ENCODE results near the gene KRT1. TPM values are rescaled to one million over a fixed set of nuclear protein-coding genes. Genes with fewer than 3 reads are reported as not detected.

The KRT1 gene
- total and polyA plus RNA-seq, 2 donors (not counting 1 experiment from before 2014, with no cell fraction given): not detected

DNA sequence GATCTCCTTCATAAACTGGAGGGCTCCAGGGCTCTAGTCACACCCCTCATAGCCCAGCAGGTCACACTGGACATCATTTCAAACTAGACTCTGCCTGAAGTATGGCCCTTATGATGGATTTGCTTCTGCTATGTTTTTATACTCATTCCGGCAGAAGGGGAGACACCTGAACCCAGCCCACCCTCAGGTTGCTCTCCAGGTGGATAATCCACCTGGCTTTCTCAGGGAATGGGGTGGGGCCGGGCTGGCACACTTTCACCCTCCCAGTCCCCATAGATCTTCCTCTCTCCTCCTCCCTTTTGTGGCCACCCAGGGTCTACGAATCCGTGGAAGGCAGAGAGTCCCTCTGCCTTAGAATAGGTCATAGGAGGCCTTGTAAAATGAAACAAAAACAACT lies 52.1 kb downstream of the KRT1 start:
- no peak for TF ChIP-seq EZH2 (IDR thresholded peaks at IDR 0.05; ENCODE audit: low read length, missing control alignments)
- TF ChIP-seq, protein P1, sequence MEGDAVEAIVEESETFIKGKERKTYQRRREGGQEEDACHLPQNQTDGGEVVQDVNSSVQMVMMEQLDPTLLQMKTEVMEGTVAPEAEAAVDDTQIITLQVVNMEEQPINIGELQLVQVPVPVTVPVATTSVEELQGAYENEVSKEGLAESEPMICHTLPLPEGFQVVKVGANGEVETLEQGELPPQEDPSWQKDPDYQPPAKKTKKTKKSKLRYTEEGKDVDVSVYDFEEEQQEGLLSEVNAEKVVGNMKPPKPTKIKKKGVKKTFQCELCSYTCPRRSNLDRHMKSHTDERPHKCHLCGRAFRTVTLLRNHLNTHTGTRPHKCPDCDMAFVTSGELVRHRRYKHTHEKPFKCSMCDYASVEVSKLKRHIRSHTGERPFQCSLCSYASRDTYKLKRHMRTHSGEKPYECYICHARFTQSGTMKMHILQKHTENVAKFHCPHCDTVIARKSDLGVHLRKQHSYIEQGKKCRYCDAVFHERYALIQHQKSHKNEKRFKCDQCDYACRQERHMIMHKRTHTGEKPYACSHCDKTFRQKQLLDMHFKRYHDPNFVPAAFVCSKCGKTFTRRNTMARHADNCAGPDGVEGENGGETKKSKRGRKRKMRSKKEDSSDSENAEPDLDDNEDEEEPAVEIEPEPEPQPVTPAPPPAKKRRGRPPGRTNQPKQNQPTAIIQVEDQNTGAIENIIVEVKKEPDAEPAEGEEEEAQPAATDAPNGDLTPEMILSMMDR (conservative IDR thresholded peaks at IDR 0.05 in 1 of 2, IDR thresholded peaks at IDR 0.05 in 1 of 2; ENCODE audit: low read depth in 1 of 2, low read length in 2 of 2): no peak
- H3K9ac ChIP-seq (ENCODE audit: insufficient read depth, low read length): no peak overlapping the region
- no peak overlapping the region for H3K4me3 ChIP-seq (replicated peaks in 1 of 4; ENCODE audit: control extremely low read depth in 1 of 4, insufficient read depth in 1 of 4, low read depth in 3 of 4, low read length in 4 of 4)
- no peak overlapping the region for H3K27ac ChIP-seq (ENCODE audit: insufficient read depth, low read length)
- DNase-seq (ENCODE audit: low read depth in 2 of 2): no peak
- no peaks in the 10 kb centered on the region for H3K79me2 ChIP-seq (ENCODE audit: control insufficient read depth, insufficient read depth, low read length)
- H2AFZ ChIP-seq (ENCODE audit: low read length): no peak overlapping the region
- H3K4me2 ChIP-seq (ENCODE audit: extremely low read depth, insufficient read depth, low read length): no peak overlapping the region
- H3K27me3 ChIP-seq (ENCODE audit: control insufficient read depth, insufficient read depth, low read length): no peaks in the 10 kb centered on the region
- H3K36me3 ChIP-seq (ENCODE audit: control insufficient read depth, insufficient read depth, low read length): no peaks in the 10 kb centered on the region
- H3K4me1 ChIP-seq (ENCODE audit: control insufficient read depth, extremely low read depth, insufficient read depth, low read length): no peaks in the 10 kb centered on the region
- no peaks in the 10 kb centered on the region for H4K20me1 ChIP-seq (ENCODE audit: control insufficient read depth, extremely low read depth, insufficient read depth, low read length)
- H3K9me3 ChIP-seq (ENCODE audit: control insufficient read depth, insufficient read depth, low read depth, low read length): no peaks in the 10 kb centered on the region

DNA sequence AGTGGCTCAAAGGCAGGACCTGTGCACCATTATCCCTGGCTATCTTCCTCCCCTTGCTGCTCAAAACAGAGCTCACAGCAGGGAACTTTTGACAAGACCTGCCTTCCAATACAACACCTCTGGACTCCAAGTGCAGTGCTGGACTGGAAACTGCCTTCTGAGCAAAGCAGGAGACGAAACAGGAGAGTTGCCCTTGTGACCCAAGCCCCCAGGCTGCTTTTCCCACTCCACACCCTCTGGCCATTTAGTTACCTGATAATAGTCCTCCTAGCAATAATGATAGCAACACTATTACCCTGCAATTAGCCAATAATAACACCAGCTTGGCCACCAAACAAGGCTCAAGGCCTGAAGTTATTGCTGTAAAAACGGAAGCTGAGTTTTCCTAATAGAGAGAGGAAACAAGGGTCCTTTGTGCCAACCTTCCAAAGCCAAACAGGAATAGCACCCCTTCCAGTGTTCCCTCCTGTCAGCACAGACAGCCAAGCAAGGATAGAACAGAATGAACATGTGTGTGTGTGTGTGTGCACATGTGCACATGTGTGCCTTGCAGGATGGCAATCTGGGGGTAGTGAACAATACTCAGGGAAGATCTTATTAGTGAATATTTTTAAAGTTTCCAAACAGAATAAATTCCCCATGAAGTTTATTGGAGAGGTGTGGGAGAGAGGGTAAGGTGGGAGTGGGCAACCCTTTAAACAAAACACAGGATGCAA lies 52.7 kb downstream of the KRT1 start:
- no peak for DNase-seq (ENCODE audit: low read depth in 2 of 2)
- Histone ChIP-seq H3K36me3 (ENCODE audit: control insufficient read depth, insufficient read depth, low read length) (no peaks in the 10 kb centered on the region), H3K27me3 (ENCODE audit: control insufficient read depth, insufficient read depth, low read length) (no peaks in the 10 kb centered on the region)

More for the DNA sequence above, 52.7 kb downstream of the KRT1 start:
- Histone ChIP-seq H3K27ac (ENCODE audit: insufficient read depth, low read length) (no peak overlapping the region), H3K4me3 (replicated peaks in 1 of 4; ENCODE audit: control extremely low read depth in 1 of 4, insufficient read depth in 1 of 4, low read depth in 3 of 4, low read length in 4 of 4) (no peak overlapping the region), H3K9me3 (ENCODE audit: control insufficient read depth, insufficient read depth, low read depth, low read length) (no peaks in the 10 kb centered on the region), H3K9ac (ENCODE audit: insufficient read depth, low read length) (no peak overlapping the region), H3K79me2 (ENCODE audit: control insufficient read depth, insufficient read depth, low read length) (no peaks in the 10 kb centered on the region), H3K4me1 (ENCODE audit: control insufficient read depth, extremely low read depth, insufficient read depth, low read length) (no peaks in the 10 kb centered on the region), H3K4me2 (ENCODE audit: extremely low read depth, insufficient read depth, low read length) (no peak overlapping the region), H4K20me1 (ENCODE audit: control insufficient read depth, extremely low read depth, insufficient read depth, low read length) (no peaks in the 10 kb centered on the region), H2AFZ (ENCODE audit: low read length) (no peak overlapping the region)
- TF ChIP-seq, protein P1 (conservative IDR thresholded peaks at IDR 0.05 in 1 of 2, IDR thresholded peaks at IDR 0.05 in 1 of 2; ENCODE audit: low read depth in 1 of 2, low read length in 2 of 2): no peak
- no peak for TF ChIP-seq EZH2 (IDR thresholded peaks at IDR 0.05; ENCODE audit: low read length, missing control alignments)

Other genes with a start within 250 kb of the KRT1 start
- not detected in 2 replicates for gene KRT75, start 246.0 kb downstream of the KRT1 start, total RNA-seq
- not detected in 2 replicates for gene KRT75, start 246.0 kb downstream of the KRT1 start, polyA plus RNA-seq
- not detected in 2 replicates for gene KRT6B, start 228.3 kb downstream of the KRT1 start, total RNA-seq
- gene KRT6B, start 228.3 kb downstream of the KRT1 start, polyA plus RNA-seq: 0.05 and 0.07 TPM in 2 replicates
- not detected in 2 replicates for gene KRT6C, start 206.6 kb downstream of the KRT1 start, total RNA-seq
- not detected in 2 replicates for gene KRT6C, start 206.6 kb downstream of the KRT1 start, polyA plus RNA-seq
- not detected in 2 replicates for gene KRT6A, start 187.2 kb downstream of the KRT1 start, total RNA-seq
- 0.32 and 41.1 TPM in 2 replicates for gene KRT6A, start 187.2 kb downstream of the KRT1 start, polyA plus RNA-seq
- gene KRT5, start 160.0 kb downstream of the KRT1 start, total RNA-seq: not detected in 2 replicates
- 0.81 and 0.82 TPM in 2 replicates for gene KRT5, start 160.0 kb downstream of the KRT1 start, polyA plus RNA-seq
- gene KRT71, start 127.3 kb downstream of the KRT1 start, total RNA-seq: not detected in 2 replicates
- not detected in 2 replicates for gene KRT71, start 127.3 kb downstream of the KRT1 start, polyA plus RNA-seq
- gene KRT74, start 106.6 kb downstream of the KRT1 start, total RNA-seq: not detected in 2 replicates
- gene KRT74, start 106.6 kb downstream of the KRT1 start, polyA plus RNA-seq: not detected in 2 replicates
- not detected in 2 replicates for gene KRT72, start 78.9 kb downstream of the KRT1 start, total RNA-seq
- gene KRT72, start 78.9 kb downstream of the KRT1 start, polyA plus RNA-seq: not detected in 2 replicates
- gene KRT73, start 61.8 kb downstream of the KRT1 start, total RNA-seq: not detected in 2 replicates
- not detected in 2 replicates for gene KRT73, start 61.8 kb downstream of the KRT1 start, polyA plus RNA-seq
- gene KRT2, start 28.2 kb downstream of the KRT1 start, total RNA-seq: not detected in 2 replicates
- not detected in 2 replicates for gene KRT2, start 28.2 kb downstream of the KRT1 start, polyA plus RNA-seq
- gene KRT77, start 23.1 kb upstream of the KRT1 start, total RNA-seq: not detected in 2 replicates
- not detected in 2 replicates for gene KRT77, start 23.1 kb upstream of the KRT1 start, polyA plus RNA-seq
- gene KRT76, start 96.9 kb upstream of the KRT1 start, total RNA-seq: not detected in 2 replicates
- not detected in 2 replicates for gene KRT76, start 96.9 kb upstream of the KRT1 start, polyA plus RNA-seq
- not detected in 2 replicates for gene KRT3, start 115.7 kb upstream of the KRT1 start, total RNA-seq
- not detected in 2 replicates for gene KRT3, start 115.7 kb upstream of the KRT1 start, polyA plus RNA-seq
- under 0.01 TPM in 2 replicates for gene KRT4, start 133.7 kb upstream of the KRT1 start, total RNA-seq
- 0.17 and 0.23 TPM in 2 replicates for gene KRT4, start 133.7 kb upstream of the KRT1 start, polyA plus RNA-seq
- gene KRT79, start 153.9 kb upstream of the KRT1 start, total RNA-seq: not detected in 2 replicates
- gene KRT79, start 153.9 kb upstream of the KRT1 start, polyA plus RNA-seq: not detected in 2 replicates
- not detected in 2 replicates for gene KRT78, start 168.6 kb upstream of the KRT1 start, total RNA-seq
- not detected in 2 replicates for gene KRT78, start 168.6 kb upstream of the KRT1 start, polyA plus RNA-seq
- gene KRT8, start 224.7 kb upstream of the KRT1 start, total RNA-seq: 0.66 and 1.5 TPM in 2 replicates
- 2.5 and 16.3 TPM in 2 replicates for gene KRT8, start 224.7 kb upstream of the KRT1 start, polyA plus RNA-seq

Data from fibroblast of lung (primary cell).